GM19043 (cell line): ENCODE measurements around the gene CHST3.
"Not testable (repeated sequence)": the region's sequence is repeated elsewhere in the genome, so short reads cannot be mapped to it uniquely, and the experiment has no call there.

ENCODE experiments used
- ATAC-seq: cut with Tn5 transposase; IDR thresholded peaks from one replicate; pipeline ENCODE4 v1.9.1; 2021; ENCODE audit warnings: low read depth; ENCODE audit not compliant: unreplicated experiment

Gene CHST3

DNA sequence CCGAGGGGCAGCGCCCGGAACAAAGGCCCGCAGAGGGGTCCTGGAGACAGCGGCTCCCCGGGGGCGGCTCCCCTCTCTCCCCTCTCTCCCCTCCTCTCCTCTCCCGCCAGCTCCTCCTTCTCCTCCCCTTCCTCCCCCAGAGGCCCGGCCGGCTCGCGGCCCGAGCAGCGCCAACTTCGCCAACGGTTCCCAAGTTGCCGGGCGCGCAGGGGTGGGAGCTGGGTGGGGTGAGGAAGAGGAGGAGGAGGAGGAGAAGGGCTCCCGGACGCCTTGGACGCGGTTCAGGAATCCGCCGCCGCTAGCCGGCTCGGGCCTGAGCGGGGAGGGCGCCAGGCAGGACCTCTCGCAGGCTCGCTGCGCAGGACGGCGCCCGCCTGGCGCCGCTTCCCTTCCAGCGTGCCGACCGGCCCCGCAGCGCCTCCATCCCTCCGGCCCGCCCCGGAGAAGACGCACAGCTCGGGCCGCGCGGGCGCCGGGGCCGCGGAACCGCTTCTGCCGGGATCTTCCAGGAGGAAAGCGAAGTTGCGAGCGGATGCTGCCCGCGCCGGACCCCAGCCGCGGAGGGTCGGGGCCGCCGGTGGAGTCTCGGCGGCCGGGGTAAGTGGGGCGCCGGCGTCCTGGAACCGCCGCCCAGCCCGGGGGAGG is at the start of gene CHST3:
Gene CHST3, plus strand, starts transcription at position 298 of the 645 bp plus-strand sequence. CDS start 41,448 bp downstream, outside the sequence.
- no peak for ATAC-seq

GRCh38 chr10:71916827-71917226 is 47.4 kb upstream of the CHST3 start:
- ATAC-seq = no peak

DNA sequence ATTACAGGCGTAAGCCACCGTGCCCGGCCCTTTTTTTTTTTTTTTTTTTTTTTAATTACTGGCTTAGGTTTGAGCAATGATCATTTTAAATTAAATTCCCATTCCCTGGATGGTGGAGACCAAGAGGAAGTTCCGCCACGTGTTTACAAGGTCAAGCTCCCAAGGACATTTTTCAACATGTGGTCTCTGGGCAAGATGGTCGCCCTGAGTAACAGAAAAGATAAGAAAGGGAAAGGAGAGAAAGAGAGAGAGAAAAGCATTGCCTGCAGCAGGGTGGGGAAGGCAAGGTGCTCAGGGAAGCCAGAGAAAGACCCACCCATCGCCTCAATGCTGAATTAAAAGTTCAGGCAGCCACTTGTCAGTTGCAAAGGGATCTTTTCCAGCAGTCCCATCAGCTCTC is 45.2 kb upstream of the CHST3 start:
- ATAC-seq = no peak

DNA sequence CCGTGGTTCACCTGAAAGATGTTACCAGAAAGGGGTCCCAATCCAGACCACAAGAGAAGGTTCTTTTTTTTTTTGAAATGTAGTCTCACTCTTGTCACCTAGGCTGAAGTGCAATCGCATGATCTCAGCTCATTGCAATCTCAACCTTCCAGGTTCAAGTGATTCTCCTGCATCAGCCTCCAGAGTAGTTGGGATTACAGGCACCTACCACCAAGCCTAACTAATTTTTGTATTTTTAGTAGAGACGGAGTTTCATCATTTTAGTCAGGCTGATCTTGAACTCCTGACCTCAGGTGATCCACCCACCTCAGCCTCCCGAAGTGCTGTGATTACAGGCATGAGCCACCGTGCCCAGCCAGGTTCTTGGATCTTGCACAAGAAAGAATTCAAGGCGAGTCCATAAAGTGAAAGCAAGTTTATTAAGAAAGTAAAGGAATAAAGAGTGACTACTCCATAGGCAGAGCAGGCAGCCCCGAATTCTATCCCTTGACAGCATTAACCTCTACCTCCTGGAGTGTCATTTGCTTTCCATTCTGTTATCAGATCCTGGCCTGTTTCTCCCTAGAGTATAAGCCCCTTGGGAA is 44.1 kb upstream of the CHST3 start:
- ATAC-seq = not testable (repeated sequence)

GRCh38 chr10:71920540-71921323 is 43.5 kb upstream of the CHST3 start:
- no peak for ATAC-seq

GRCh38 chr10:71921324-71922027 is 42.7 kb upstream of the CHST3 start:
- no peak for ATAC-seq

DNA sequence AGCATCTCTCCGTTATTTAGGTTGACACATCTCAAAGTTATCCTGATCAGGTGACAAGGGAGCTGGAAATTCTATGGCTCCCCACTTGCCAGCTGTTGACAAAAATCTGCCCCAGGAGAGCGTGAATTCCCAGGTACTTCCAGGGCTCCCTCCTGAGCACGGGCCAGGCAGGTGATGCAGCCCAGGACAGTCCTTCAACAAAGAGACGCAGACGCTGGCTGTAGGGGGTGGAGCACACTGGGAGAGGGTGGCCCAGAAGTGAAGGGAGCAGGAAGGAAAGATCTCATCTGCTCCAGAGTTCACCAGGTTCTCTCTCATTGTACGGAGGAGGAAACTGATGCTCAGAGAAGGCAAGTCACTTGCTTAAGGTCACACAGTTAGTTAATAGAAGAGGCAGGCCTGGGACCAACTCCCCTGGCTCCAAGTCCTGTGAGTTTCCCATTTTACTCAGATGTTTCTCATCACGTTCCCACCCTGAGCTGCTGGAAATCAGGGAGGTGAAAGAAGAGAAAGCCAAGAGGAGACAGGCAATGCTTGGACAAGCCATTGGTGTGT is 41.0 kb upstream of the CHST3 start:
- ATAC-seq = no peak

DNA sequence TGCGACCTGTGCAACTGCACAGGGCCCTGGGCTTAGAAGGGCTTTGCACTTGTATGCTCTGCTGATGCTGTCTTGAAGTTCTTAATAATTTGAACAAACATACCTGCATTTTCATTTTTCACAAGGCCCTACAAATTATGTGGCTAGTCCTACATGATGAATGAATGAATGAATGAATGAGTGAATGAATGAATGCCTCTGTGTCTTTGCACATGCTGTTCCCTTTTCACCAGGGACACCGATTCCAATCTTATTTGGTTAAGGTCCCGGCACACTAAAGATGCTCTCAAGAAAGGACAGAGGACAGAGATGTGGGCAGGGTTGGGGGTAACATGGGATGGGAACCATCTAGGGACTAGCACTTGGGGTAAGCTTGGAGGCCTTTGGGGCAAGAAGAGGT is 39.4 kb upstream of the CHST3 start:
- no peak for ATAC-seq

DNA sequence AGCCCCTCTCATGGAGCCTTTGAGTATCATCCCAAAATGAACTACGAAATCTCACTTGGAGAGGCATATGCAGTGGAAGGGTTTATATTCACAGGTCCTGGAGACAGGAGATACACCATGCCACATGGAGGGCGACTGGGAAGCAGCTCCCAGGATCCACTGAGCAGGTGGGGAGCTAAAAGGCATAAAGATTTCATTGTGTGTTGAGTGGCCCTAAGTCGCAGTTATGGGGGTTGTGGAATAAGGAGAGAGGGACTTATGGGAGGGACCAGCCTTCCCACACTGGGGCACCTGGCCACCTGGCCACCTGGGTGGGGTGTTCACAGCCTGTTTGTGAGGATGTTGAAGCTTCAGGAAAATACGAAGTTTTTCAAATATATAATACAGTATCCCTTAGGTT is 37.0 kb upstream of the CHST3 start:
- ATAC-seq = no peak

DNA sequence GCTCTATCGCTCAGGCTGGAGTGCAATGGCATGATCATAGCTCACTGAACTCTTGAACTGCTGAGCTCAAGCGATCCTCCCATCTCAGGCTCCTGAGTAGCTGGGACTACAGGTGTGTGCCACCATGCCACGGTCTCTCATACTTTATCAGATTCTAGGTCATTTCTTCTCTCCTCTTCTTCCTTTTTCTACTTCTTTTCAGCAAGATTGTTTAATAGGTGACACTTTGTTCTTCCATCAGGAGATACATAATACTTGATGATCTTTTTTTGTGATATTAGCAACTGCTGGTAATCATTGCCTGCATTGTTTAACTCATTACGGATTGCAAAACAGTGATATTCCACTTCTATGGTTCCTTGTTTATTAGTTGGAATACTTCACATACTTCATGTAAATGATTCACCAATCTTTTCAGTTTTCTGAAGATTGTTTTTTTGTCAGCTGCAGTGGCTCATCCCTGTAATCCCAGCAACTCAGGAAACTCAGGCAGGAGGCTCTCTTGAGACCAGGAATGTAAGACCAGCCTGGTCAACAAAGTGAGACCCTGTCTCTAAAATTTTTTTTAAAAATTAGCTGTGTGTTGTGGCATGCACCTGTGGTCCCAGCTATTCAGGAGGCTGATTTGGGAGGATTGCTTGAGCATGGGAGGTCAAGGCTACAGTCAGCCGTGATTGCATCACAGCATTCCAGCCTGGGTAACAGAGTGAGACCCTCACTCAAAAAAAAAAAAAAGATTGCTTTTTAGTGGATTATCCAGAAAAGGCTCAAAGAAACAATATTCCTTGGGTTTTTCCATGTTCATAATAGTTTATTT is 36.2 kb upstream of the CHST3 start:
- no peak for ATAC-seq

DNA sequence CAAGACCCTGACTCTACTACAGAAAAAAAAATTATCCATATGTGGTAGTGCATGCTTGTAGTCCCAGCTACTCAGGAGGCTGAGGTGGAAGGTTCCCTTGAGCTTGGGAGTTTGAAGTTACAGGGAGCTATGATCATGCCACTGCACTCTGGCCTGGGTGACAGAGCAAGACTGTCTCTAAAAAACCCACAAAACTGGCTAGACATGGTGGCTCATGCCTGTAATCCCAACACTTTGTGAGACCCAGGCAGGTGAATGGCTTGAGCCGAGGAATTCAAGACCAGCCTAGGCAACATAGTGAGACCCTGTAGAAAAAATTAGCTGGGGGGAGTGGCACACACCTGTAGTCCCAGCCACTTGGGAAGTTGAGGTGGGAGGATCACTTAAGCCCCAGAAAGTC is 32.9 kb upstream of the CHST3 start:
- no peak for ATAC-seq

DNA sequence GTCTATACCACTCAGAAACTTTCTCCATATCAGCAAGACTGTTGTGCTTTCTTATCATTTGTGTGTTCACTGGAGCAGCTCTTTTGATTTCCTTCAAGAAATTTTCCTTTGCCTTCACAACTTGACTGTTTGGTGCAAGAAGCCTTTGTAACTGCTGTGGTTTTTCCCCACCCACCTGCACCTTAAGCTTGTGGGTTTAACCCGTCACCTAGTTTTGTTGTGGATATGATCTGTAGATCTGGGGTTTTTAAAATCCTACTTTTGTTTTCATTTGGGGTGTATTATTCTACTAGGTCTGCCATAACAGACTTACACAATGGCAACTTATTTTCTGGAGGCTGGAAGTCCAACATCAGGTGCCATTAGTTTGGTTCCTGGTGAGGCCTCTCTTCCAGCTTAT is 30.5 kb upstream of the CHST3 start:
- no peak for ATAC-seq

GRCh38 chr10:71938211-71938610 is 26.0 kb upstream of the CHST3 start:
- ATAC-seq = no peak

- no peak for ATAC-seq
These were observed 24.9 kb upstream of the CHST3 start for GRCh38 chr10:71939304-71939703.

DNA sequence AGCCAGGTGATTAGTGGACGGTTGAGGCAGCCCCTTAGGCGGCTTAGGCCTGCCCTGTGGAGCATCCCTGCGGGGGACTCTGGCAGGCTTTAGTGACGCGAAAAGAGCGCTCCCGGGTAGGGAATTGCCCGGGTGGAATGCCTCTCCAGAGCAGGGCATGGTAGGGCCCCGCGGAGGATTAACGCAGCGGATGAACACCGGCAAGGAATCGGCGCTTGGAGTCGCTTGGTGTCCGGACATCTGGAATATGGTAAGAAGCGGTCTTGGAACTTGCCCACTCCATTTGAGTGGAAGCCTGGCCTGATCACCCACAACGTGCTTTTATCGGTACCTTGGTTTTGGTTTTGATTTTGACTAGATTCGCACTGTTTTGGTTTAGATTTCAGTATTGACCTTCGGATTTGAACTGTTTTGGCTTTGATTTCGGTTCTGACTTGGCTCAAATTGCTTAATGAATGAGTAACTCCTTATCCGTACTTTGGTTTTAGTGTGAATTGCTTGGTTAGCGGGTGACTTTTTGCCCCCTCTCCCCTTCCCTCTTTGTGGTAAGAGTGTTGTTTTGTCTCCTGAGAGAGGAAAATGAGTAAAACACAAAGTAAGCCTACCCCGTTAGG is 24.2 kb upstream of the CHST3 start:
- ATAC-seq = no peak

- ATAC-seq = no peak
These were observed 23.4 kb upstream of the CHST3 start for GRCh38 chr10:71940752-71941151.

DNA sequence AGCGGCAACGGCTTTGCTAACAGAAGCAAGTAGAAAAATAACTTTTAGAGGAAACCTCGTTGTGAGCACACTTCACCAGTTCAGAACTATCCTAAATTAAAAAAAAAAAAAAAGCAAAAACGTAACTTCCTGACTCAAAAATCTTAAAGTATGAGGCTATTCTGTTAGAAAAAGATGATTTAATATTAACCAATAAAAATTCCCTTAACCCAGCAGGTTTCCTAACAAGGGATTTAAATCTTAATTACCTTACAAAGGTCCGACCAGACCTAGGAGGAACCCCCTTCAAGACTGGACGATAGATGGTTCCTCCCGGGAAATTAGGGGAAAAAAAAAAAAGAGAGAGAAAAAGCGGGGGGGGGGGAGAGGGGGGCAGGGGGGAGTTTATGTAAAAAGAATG is 22.9 kb upstream of the CHST3 start:
- no peak for ATAC-seq

DNA sequence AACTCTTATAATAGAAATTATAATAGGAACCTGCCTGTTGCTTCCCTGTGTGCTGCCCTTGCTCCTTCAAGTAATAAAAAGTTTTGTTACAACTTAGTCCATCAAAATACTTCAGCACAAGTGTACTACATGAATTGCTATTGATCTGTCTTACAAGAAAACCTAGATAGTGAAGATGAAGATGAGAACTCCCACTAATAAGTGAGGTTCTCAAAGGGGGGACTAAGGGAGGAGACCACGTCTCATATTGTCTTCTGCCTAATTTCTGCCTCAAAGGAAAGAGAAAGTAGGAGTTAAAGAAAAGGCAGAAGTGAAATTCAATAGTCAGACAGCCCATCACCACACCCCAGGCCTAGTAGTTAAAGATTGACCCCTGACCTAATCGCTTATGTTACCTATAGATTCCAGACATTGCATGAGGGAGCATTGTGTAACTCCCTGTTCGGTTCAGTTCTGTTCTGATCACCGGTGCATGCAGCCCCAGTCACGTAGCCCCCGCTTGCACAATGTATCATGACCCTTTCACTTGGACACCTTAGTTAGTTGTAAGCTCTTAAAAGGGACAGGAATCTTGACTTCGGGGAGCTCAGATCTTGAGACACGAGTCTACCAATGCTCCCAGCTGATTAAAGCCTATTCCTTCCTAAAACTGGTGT is 18.2 kb upstream of the CHST3 start:
- ATAC-seq = no peak

DNA sequence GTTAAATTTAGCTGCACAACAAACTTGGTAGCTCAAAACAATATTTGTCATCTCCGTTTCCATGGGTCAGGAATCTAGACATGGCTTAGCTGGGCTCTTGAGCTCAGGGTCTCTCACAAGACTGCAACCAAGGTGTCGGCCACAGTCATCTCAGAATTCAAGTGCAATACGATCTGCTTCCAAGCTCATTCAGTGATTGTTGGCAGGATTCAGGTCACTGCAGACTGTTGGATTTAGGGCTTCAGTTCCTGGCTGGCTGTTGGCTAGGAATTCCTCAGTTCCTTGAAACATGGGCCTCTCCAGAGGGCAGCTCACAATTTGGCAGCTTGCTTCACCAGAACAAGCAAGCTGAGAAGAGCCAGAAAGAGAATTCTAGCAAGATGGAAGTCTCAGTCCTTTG is 17.5 kb upstream of the CHST3 start:
- no peak for ATAC-seq
